H1 (cell line): ENCODE measurements around the gene RPS6KB2.

ENCODE experiments used
- TF ChIP-seq, protein P1 (sequence below): IDR thresholded peaks from 2 replicates; pipeline ENCODE4 v1.6.1; 2011; ENCODE audit warnings: low read length, improper control_type of control experiment
- TF ChIP-seq, protein P2 (sequence below), 3 experiments: IDR thresholded peaks; 1 replicate in 2 of 3; 2 replicates in 1 of 3; pipeline versions ENCODE4 v1.5.1 to v1.6.1; 2011; ENCODE audit warnings: low read length in 3 of 3, mild to moderate bottlenecking in 3 of 3, inconsistent platforms in 2 of 3, low read depth in 1 of 3, moderate library complexity in 1 of 3; ENCODE audit not compliant: insufficient read depth in 1 of 3; ENCODE audit errors: control extremely low read depth in 1 of 3

- TF ChIP-seq, protein P1, sequence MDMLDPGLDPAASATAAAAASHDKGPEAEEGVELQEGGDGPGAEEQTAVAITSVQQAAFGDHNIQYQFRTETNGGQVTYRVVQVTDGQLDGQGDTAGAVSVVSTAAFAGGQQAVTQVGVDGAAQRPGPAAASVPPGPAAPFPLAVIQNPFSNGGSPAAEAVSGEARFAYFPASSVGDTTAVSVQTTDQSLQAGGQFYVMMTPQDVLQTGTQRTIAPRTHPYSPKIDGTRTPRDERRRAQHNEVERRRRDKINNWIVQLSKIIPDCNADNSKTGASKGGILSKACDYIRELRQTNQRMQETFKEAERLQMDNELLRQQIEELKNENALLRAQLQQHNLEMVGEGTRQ, result no peak
- TF ChIP-seq, protein P2, sequence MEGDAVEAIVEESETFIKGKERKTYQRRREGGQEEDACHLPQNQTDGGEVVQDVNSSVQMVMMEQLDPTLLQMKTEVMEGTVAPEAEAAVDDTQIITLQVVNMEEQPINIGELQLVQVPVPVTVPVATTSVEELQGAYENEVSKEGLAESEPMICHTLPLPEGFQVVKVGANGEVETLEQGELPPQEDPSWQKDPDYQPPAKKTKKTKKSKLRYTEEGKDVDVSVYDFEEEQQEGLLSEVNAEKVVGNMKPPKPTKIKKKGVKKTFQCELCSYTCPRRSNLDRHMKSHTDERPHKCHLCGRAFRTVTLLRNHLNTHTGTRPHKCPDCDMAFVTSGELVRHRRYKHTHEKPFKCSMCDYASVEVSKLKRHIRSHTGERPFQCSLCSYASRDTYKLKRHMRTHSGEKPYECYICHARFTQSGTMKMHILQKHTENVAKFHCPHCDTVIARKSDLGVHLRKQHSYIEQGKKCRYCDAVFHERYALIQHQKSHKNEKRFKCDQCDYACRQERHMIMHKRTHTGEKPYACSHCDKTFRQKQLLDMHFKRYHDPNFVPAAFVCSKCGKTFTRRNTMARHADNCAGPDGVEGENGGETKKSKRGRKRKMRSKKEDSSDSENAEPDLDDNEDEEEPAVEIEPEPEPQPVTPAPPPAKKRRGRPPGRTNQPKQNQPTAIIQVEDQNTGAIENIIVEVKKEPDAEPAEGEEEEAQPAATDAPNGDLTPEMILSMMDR (IDR thresholded peaks at IDR 0.05; ENCODE audit: control extremely low read depth in 1 of 3, insufficient read depth in 1 of 3, low read depth in 1 of 3, low read length in 3 of 3), result no peak
Measured at GRCh38 chr11:67456068-67456705, 27.9 kb downstream of the RPS6KB2 start.
